SIG-M5 treated with dmso at 0.1 percent for 504 hours (cell line): ENCODE measurements around the gene GJC2.
"Not testable (repeated sequence)": the region's sequence is repeated elsewhere in the genome, so short reads cannot be mapped to it uniquely, and the experiment has no call there.

Source experiments
- DNase-seq: peaks from one replicate; lab custom pipeline; 2025; ENCODE audit not compliant: unreplicated experiment; lab: John Stamatoyannopoulos, UW

The GJC2 gene

GRCh38 chr1:228149406-228150119 lies at the start of gene GJC2:
GJC2 (plus strand) TSS chr1:228149930; CDS start chr1:228157759, 7,829 bp downstream.
- DNase-seq = no peak

GRCh38 chr1:228100822-228101613 lies 48.7 kb upstream of the GJC2 start:
- no peak for DNase-seq

GRCh38 chr1:228101614-228101993 lies 48.1 kb upstream of the GJC2 start:
- peak; percentile 15 for DNase-seq

GRCh38 chr1:228101994-228102790 lies 47.5 kb upstream of the GJC2 start:
- peak; percentile 40 for DNase-seq

GRCh38 chr1:228102791-228103620 lies 46.7 kb upstream of the GJC2 start, which contains the start of gene C1orf35:
C1orf35 (minus strand) TSS chr1:228103325; CDS start chr1:228103227, 98 bp downstream.
- peak; percentile 94 for DNase-seq

DNA sequence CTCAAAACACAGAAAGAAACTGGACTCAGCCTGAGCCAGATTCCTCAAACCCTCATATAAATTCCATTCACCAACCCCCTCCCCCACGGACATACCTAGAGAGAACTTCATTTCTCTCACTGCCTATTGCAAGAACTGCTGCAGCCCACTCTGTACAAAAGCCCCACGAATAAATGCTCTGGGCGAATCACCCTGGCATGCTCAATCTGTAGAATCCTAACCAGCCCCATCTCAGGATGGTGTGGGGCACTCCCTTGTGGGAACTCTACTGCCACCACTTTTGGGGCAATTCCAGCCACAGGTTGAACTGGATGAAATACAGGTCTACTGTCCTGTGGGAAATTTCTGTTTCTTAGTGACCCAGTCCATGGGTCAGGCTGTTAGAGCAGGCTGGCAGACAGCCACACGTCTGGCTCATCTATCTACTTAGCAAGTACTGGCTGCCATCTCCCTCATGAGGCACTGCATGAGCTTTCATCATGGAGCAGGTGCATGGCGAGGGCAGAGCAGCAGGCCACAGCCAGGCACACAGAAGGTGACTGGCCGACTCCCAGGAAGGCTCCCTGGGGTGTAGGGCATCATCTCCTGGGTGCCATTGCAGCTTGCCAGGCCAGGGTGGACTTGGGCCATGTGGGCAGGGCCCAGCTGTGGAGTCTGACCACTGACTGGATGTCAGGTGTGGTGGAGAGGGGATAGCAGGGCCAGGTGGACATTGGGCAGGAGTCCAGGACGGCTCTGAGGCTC lies 45.0 kb upstream of the GJC2 start:
- no peak for DNase-seq

DNA sequence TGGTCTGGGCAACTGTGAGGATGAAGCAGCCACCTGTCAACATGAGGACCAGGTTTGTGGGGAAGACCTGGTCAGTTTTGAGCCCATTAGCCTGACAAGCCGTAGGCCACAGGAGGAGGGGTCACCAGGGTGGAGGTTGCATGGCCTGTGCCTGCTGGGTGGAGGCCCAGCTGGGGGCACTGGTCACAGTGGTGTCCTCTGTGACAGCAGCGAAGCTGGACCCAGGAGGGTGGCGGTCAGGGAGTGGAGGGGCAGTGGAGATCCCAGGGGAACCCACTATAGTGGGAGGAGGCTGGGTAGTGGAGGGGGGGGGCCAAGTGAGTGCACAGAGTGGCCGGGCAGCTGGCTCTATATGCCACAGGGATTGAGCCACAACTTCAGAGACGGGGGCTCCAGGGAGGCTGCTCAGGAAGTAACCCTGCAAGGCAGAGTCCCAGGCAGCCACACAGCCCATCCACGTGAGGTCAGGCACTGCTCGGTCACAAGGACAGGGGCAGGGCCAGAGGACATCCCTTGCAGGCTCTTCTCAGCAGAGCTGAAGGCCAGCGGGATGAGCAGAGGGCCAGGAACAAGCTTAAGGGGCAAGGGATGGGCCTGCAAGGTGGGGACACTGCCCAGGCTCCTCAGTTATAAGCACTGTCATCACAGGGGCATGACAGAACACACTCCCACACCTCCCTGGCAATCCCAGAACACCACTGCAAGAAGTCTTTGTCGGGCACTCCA lies 44.3 kb upstream of the GJC2 start:
- DNase-seq = no peak

DNA sequence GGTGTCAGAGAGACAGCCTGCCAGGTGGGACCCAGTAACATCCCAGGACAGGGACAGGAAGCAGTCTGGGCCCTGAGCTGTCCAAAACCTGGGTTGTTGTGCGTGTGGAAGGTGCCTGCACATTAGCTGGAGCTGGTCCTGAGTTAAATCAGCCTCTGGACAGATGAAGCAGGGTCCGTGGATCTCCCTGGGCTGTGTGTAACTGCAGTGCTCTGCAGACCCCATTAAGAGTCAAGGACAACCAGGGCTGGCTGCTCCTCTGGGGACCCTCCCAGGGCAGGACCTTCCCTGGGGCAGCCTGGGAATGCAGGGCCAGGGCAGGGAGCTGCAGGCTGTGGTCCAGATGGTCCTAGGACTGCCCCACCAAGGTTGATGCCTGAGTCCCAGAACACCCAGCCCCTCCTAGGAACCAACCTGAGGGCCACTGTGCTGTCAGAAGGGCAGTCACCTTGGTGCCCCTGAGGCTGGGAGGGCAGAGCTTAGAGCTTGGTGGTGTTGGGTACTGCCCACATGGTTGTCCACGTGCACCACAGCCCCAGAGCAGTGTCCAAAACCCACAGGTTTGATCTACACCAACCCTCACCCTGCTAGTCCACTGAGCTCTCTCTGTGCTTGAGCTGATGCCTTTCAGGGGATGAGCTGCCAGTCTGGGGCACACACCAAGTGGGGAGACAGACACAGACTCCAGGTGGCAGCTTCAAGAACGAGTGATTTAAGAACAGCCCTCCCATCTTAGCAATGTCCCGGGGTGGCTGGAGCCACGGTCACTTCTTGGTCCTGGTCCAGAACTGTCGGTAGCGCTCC lies 43.5 kb upstream of the GJC2 start:
- no peak for DNase-seq

DNA sequence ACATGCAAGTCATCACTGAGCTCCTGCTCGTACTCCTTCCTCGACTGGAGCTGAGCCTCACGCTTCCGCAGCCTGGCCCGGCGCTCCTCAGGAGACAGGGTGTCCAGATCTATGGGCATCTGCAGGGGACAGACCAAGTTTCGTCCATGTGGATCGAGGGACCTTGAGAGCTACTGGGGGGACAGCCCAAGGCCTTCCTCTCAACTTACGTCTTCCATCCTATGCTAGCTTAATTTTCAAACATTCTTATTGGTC lies 43.0 kb upstream of the GJC2 start:
- no peak for DNase-seq

DNA sequence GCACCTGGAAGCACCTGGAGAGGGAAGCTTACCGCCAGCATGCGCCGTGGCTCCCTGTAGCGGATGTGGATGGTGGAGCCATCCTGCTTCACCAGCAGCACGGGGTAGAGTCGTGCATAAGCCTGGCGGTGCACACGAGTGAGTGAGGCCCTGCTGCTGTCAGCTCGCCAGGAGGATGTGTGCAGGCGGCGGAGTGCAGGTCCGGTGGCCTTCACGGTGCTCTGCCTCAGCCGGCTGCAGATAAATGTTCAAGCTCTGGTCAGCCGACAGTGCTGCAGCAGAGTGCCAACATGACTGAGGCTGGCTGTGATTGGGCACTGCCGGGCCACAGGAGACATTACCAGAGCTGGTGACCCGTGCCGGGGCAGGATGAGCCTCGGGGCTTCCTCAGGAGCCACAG lies 42.1 kb upstream of the GJC2 start:
- no peak for DNase-seq

DNA sequence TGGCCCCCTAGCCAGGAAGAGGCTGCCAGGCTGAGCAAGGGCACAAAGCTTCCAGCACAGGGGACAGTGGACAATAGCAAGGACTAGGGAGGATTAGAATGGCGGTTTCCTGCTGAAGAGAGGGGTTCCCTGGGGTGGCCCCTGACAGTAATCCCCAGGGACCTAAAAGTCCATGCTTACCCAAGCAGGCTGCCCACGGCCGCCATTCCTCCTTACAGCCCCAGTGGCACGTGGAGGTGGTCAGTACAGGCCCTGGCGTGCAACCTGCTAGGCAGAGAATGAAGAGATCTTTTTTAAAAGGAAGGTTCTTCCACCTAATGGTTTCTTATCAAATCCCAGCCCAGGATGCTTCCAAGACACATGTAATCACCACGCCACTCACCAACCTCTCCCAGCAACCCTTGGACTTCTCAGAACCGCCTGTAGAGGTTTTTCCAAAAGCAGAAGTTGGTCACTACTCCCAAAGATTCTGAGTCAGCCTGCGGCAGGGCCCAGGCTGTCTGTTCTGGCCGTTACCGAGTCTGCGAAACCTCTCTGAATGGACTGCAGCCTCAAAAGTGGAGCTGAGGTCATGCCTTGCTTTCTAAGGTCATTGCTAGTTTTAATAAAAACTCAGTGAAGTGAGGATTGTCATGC lies 41.6 kb upstream of the GJC2 start:
- DNase-seq = peak; percentile 36

DNA sequence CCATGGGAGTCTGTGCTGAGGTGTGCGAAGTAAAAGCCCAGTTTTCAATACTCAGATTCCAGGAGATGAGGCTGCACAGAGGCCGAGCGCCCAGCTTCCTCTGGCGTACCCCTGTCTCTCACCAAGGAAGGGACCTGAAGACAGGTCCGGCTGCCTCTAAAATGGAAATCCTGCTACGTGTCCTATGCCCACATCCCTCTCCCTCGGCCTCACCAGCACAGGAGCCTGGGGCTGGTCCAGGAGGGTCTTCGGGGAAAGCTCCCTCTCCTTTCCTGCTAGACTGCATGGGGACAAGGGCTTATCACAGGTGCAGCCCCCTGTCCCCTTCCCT lies 41.0 kb upstream of the GJC2 start:
- no peak for DNase-seq

GRCh38 chr1:228109073-228109961 lies 40.4 kb upstream of the GJC2 start, which contains the start of gene MRPL55:
MRPL55 (minus strand) TSS chr1:228109299; CDS start chr1:228108260, 1,039 bp downstream.
- DNase-seq = peak; percentile 95

- peak; percentile 26 for DNase-seq
Observed at GRCh38 chr1:228109962-228110488, 39.7 kb upstream of the GJC2 start.

- no peak for DNase-seq
Observed at GRCh38 chr1:228110556-228110955, 39.2 kb upstream of the GJC2 start.

GRCh38 chr1:228111315-228111714 lies 38.4 kb upstream of the GJC2 start:
- DNase-seq = not testable (repeated sequence)

DNA sequence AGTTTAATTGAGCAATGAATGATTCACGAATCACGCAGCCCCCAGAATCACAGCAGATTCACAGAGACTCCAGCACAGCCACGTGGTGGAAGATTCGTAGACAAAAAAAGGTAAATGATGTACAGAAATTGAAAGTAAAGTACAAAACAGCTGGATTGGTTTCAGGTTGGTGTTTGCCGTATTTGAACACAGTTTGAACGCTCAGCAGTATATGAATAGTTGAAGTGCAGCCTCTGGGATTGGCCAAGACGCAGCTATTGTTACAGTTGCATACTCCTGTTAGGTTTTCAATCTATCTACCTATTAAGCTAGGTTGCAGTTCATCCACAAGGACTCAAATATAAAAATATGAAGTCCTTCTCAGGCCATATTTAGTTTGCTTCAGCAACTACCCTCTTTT lies 37.6 kb upstream of the GJC2 start:
- DNase-seq = no peak
